ENCODE results near the gene ZBTB44. TPM values are rescaled to one million over a fixed set of nuclear protein-coding genes. Genes with fewer than 3 reads are reported as not detected.
A peak's percentile ranks its signal among the peaks of the same experiment; 100 is the strongest.

ZBTB44 gene
- total RNA-seq, 5 donors from 2014 or later (not counting 1 experiment from before 2014, with no cell fraction given) = 48.4 to 68.1 (median 65.2) TPM

DNA sequence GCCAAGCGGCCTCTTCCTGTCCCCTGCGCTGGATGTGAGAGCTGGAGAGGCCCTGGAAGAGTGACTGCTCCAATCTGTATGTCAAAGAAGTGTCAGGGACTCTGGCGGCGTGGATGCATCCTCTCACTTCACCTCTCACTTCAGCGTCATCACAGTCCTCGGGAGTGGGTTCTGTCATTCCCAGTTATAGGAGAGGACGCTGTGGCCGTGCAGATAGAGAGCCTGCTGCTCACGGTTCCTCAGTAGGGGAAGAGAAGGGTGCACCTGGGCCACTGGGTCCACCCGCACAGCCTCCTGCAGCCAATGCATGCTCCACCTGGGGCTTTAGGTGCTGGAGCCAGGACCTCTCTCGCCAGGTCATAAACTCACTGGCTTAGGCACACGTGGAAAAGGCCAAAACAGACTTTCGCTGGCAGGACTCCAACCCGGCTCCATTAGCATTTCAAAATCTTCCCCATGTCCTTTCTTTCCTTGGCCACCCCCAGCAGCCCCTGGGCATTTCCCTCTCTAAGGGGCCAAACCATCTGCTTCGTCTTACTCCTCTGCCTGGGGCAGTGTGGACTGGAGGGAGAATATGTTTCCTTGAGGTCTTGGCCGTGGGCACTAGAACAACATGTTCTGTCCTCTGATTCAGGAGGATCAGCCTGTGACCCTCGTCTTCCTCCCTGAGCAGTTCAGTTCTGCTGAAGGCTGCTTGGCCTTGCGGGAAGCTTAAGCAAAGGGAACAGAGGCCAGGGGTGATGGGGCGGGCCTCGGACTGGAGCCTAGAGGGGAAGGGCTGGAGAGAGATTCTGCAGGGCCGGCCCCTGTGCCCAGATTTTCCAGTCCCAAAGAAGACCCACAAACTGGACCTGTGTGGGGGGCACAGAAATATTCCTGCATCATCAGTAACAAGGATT, 97.3 kb downstream of the ZBTB44 start:
- no peaks in the 10 kb centered on the region for H3K9me3 ChIP-seq
- H3K27me3 ChIP-seq (replicated peaks in 1 of 2; ENCODE audit: control insufficient read depth in 2 of 2, extremely low read depth in 1 of 2, insufficient read depth in 2 of 2, low read length in 1 of 2) = peaks cover 0 to 18% of the 10 kb centered on the region in 2 experiments
- Mint-ChIP-seq H3K27me3 (peaks cover 0 to 2% of the 10 kb centered on the region in 2 donors), H3K4me1 (peaks cover 0 to 5% (median under 1%) of the 10 kb centered on the region in 3 donors), H3K4me3 (no peak overlapping the region), H3K9me3 (no peaks in the 10 kb centered on the region), H3K27ac (no peak overlapping the region), H3K36me3 (no peaks in the 10 kb centered on the region)
- H3K4me3 ChIP-seq (ENCODE audit: control insufficient read depth in 1 of 2, extremely low read depth in 1 of 2, low read length in 1 of 2) = no peak overlapping the region
- WGBS (ENCODE audit: insufficient coverage) = 76% methylated on average over 12 of the region's 21 CpGs
- ChIA-PET CTCF (no interaction called here), POLR2A (no interaction called here)
- H3K36me3 ChIP-seq (ENCODE audit: control insufficient read depth in 2 of 2, extremely low read depth in 1 of 2, insufficient read depth in 1 of 2, low read length in 1 of 2) = no peaks in the 10 kb centered on the region
- DNase-seq (no peak), ATAC-seq (replicated peaks in 1 of 4) (no peak)
- H3K4me1 ChIP-seq (ENCODE audit: control insufficient read depth in 1 of 2, extremely low read depth in 1 of 2, insufficient read depth in 2 of 2, low read length in 2 of 2) = peaks cover 0 to 8% of the 10 kb centered on the region in 2 experiments
- H3K27ac ChIP-seq (ENCODE audit: low read length) = no peak overlapping the region

DNA sequence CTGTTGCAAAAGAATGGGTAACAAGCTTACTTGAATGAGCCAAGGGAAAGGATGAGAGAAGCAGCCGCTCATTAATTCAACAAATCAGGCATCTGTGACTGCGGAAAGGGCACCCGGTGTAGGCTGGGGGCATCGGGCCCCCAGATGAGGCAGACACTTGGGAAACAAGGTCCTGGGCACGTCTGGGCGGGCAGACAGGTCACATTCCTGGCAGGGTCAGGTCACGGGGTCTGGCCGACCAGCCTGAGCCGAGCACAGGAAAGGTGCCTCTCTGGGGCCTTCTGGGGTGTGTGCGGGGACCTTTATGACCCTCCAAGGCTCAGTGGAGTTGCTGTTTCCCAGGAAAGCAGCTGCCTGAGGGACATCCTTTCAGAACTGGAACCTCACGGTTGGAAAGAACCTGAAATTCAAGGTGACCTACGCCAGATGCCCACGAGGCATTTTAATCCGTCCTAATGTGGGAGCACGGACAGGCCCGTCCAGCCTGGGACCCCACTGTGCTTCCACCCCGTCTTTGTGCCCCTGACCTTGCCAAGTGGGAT, 98.1 kb downstream of the ZBTB44 start:
- ChIA-PET CTCF (interaction anchor here in 1 of 2 donors (0.6 kb wide), 3 partner anchors 9 to 92 kb away, joined by 3 to 5 read pairs (median 3); no protein-coding TSS in a partner anchor), POLR2A (no interaction called here)
- Histone ChIP-seq H3K36me3 (ENCODE audit: control insufficient read depth in 2 of 2, extremely low read depth in 1 of 2, insufficient read depth in 1 of 2, low read length in 1 of 2) (no peaks in the 10 kb centered on the region), H3K4me1 (ENCODE audit: control insufficient read depth in 1 of 2, extremely low read depth in 1 of 2, insufficient read depth in 2 of 2, low read length in 2 of 2) (peaks cover 0 to 8% of the 10 kb centered on the region in 2 experiments), H3K4me3 (ENCODE audit: control insufficient read depth in 1 of 2, extremely low read depth in 1 of 2, low read length in 1 of 2) (no peak overlapping the region), H3K27ac (ENCODE audit: low read length) (no peak overlapping the region), H3K9me3 (no peaks in the 10 kb centered on the region), H3K27me3 (replicated peaks in 1 of 2; ENCODE audit: control insufficient read depth in 2 of 2, extremely low read depth in 1 of 2, insufficient read depth in 2 of 2, low read length in 1 of 2) (peaks cover 0 to 26% of the 10 kb centered on the region in 2 experiments)
- no peak for DNase-seq
- H3K4me3 Mint-ChIP-seq = no peak overlapping the region
- 83% methylated on average over 17 of the region's 17 CpGs for WGBS (ENCODE audit: insufficient coverage)
- ATAC-seq (replicated peaks in 1 of 4) = no peak
- peaks cover under 1 to 6% of the 10 kb centered on the region in 2 donors for H3K27me3 Mint-ChIP-seq
- H3K9me3 Mint-ChIP-seq = no peaks in the 10 kb centered on the region
- no peaks in the 10 kb centered on the region for H3K36me3 Mint-ChIP-seq
- peaks cover 0 to 4% (median 0%) of the 10 kb centered on the region in 3 donors for H3K4me1 Mint-ChIP-seq
- no peak overlapping the region for H3K27ac Mint-ChIP-seq

- POLR2A ChIA-PET = no interaction called here
- Histone ChIP-seq H3K27me3 (replicated peaks in 1 of 2; ENCODE audit: control insufficient read depth in 2 of 2, extremely low read depth in 1 of 2, insufficient read depth in 2 of 2, low read length in 1 of 2) (peaks cover 0 to 28% of the 10 kb centered on the region in 2 experiments), H3K9me3 (no peaks in the 10 kb centered on the region), H3K4me1 (ENCODE audit: control insufficient read depth in 1 of 2, extremely low read depth in 1 of 2, insufficient read depth in 2 of 2, low read length in 2 of 2) (peaks cover 0 to 8% of the 10 kb centered on the region in 2 experiments), H3K4me3 (ENCODE audit: control insufficient read depth in 1 of 2, extremely low read depth in 1 of 2, low read length in 1 of 2) (no peak overlapping the region), H3K27ac (ENCODE audit: low read length) (no peak overlapping the region), H3K36me3 (ENCODE audit: control insufficient read depth in 2 of 2, extremely low read depth in 1 of 2, insufficient read depth in 1 of 2, low read length in 1 of 2) (no peaks in the 10 kb centered on the region)
- peaks cover 0 to 4% (median 0%) of the 10 kb centered on the region in 3 donors for H3K4me1 Mint-ChIP-seq
- peaks cover 5 to 7% of the 10 kb centered on the region in 2 donors for H3K27me3 Mint-ChIP-seq
- DNase-seq = no peak
- ATAC-seq (replicated peaks in 1 of 4) = no peak
- CTCF ChIA-PET = interaction anchor here (0.6 kb wide), 4 partner anchors 9 to 218 kb away, joined by 3 to 5 read pairs (median 4); no protein-coding TSS in a partner anchor
- H3K9me3 Mint-ChIP-seq = no peaks in the 10 kb centered on the region
- no CpG with 5 or more reads among the region's 4 CpGs for WGBS (ENCODE audit: insufficient coverage)
- H3K27ac Mint-ChIP-seq = no peak overlapping the region
- H3K36me3 Mint-ChIP-seq = no peaks in the 10 kb centered on the region
- H3K4me3 Mint-ChIP-seq = no peak overlapping the region
Observed at GRCh38 chr11:130216221-130216550, 98.5 kb downstream of the ZBTB44 start.

DNA sequence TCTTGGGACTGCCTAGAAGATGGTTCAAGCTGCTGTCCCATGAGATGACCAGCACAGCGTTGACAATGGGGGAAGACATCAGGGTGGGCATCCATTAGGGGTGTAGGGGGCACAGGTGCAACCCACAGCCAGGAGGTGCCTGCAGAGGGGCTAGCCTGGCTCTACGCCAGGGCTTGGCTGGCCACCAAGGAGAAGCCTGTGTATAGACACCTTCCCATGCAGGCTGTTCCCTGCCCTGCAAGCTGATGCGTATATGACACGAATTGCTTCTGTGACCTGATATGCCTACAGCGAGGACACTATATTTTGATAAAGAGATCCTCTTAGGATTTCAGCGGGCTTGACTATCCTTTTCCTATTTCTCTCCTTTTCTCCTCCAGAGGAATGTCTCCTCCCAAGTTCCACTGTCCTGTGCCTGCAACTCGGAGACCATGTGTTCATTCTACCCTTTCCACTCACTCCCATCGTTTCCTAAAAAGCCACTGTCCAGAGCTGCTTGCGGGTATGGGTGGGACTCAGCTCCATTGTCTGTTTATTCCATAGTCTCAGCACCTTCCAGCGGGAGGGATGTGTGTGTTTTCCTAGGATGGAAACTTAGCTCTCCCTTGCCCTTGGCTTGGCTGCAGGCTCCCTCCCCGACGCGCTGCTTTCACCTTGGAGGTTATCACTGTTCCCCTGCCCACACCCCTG, 99.0 kb downstream of the ZBTB44 start:
- Mint-ChIP-seq H3K4me3 (no peak overlapping the region), H3K27me3 (peaks cover 5 to 7% of the 10 kb centered on the region in 2 donors), H3K36me3 (no peaks in the 10 kb centered on the region), H3K9me3 (no peaks in the 10 kb centered on the region), H3K4me1 (peaks cover 0 to 4% (median 0%) of the 10 kb centered on the region in 3 donors), H3K27ac (no peak overlapping the region)
- Histone ChIP-seq H3K27me3 (replicated peaks in 1 of 2; ENCODE audit: control insufficient read depth in 2 of 2, extremely low read depth in 1 of 2, insufficient read depth in 2 of 2, low read length in 1 of 2) (peaks cover 0 to 28% of the 10 kb centered on the region in 2 experiments), H3K4me1 (ENCODE audit: control insufficient read depth in 1 of 2, extremely low read depth in 1 of 2, insufficient read depth in 2 of 2, low read length in 2 of 2) (peaks cover 0 to 8% of the 10 kb centered on the region in 2 experiments), H3K9me3 (no peaks in the 10 kb centered on the region), H3K36me3 (ENCODE audit: control insufficient read depth in 2 of 2, extremely low read depth in 1 of 2, insufficient read depth in 1 of 2, low read length in 1 of 2) (no peaks in the 10 kb centered on the region), H3K4me3 (ENCODE audit: control insufficient read depth in 1 of 2, extremely low read depth in 1 of 2, low read length in 1 of 2) (no peak overlapping the region), H3K27ac (ENCODE audit: low read length) (no peak overlapping the region)
- ATAC-seq (replicated peaks in 1 of 4) (no peak), DNase-seq (peak in 1 of 35 experiments; percentile 16)
- WGBS (ENCODE audit: insufficient coverage) = 85% methylated on average over 6 of the region's 13 CpGs
- ChIA-PET POLR2A (no interaction called here), CTCF (interaction anchor here (0.5 to 0.6 kb wide), 3 partner anchors 10 to 218 kb away, joined by 4 to 6 read pairs (median 5); no protein-coding TSS in a partner anchor)

- CTCF ChIA-PET = interaction anchor here in 1 of 2 donors (0.5 kb wide), 2 partner anchors 68 to 168 kb away, joined by 3 to 6 read pairs; no protein-coding TSS in a partner anchor
- Histone ChIP-seq H3K27ac (ENCODE audit: low read length) (no peak overlapping the region), H3K36me3 (ENCODE audit: control insufficient read depth in 2 of 2, extremely low read depth in 1 of 2, insufficient read depth in 1 of 2, low read length in 1 of 2) (no peaks in the 10 kb centered on the region), H3K9me3 (no peaks in the 10 kb centered on the region), H3K27me3 (replicated peaks in 1 of 2; ENCODE audit: control insufficient read depth in 2 of 2, extremely low read depth in 1 of 2, insufficient read depth in 2 of 2, low read length in 1 of 2) (peaks cover 0 to 35% of the 10 kb centered on the region in 2 experiments), H3K4me1 (ENCODE audit: control insufficient read depth in 1 of 2, extremely low read depth in 1 of 2, insufficient read depth in 2 of 2, low read length in 2 of 2) (peaks cover 0 to 8% of the 10 kb centered on the region in 2 experiments), H3K4me3 (ENCODE audit: control insufficient read depth in 1 of 2, extremely low read depth in 1 of 2, low read length in 1 of 2) (no peak overlapping the region)
- no peaks in the 10 kb centered on the region for H3K9me3 Mint-ChIP-seq
- ATAC-seq (replicated peaks in 1 of 4) = no peak
- no peak overlapping the region for H3K4me3 Mint-ChIP-seq
- WGBS (ENCODE audit: insufficient coverage) = no CpG with 5 or more reads among the region's 6 CpGs
- H3K4me1 Mint-ChIP-seq = peaks cover 0 to 4% (median 0%) of the 10 kb centered on the region in 3 donors
- no peak overlapping the region for H3K27ac Mint-ChIP-seq
- no peak for DNase-seq
- POLR2A ChIA-PET = no interaction called here
- no peaks in the 10 kb centered on the region for H3K36me3 Mint-ChIP-seq
- peaks cover 9 to 11% of the 10 kb centered on the region in 2 donors for H3K27me3 Mint-ChIP-seq
Observed at GRCh38 chr11:130214861-130215530, 99.7 kb downstream of the ZBTB44 start.

DNA sequence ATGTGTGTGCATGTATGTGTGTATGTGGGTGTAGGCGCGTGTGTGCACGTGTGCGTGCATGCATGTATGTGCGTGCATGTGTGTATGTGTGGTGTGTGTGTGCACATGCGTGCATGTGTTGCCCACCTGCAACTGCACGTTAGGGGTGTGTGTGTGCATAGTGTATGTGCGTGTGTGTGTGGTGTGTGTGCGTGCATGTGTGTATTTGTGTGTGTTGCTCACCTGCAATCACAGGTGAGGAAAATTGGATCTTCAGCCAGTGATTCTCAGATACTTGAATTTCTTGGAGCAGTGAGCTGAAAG, 100.8 kb downstream of the ZBTB44 start:
- H3K36me3 ChIP-seq (ENCODE audit: control insufficient read depth in 2 of 2, extremely low read depth in 1 of 2, insufficient read depth in 1 of 2, low read length in 1 of 2) = no peaks in the 10 kb centered on the region
- ChIA-PET CTCF (no interaction called here), POLR2A (no interaction called here)
- Mint-ChIP-seq H3K4me1 (peaks cover 0 to 4% (median 0%) of the 10 kb centered on the region in 3 donors), H3K27me3 (peaks cover 9 to 11% of the 10 kb centered on the region in 2 donors), H3K27ac (no peak overlapping the region), H3K9me3 (no peaks in the 10 kb centered on the region), H3K36me3 (no peaks in the 10 kb centered on the region), H3K4me3 (no peak overlapping the region)
- H3K4me3 ChIP-seq (ENCODE audit: control insufficient read depth in 1 of 2, extremely low read depth in 1 of 2, low read length in 1 of 2) = no peak overlapping the region
- peaks cover 0 to 41% of the 10 kb centered on the region in 2 experiments for H3K27me3 ChIP-seq (replicated peaks in 1 of 2; ENCODE audit: control insufficient read depth in 2 of 2, extremely low read depth in 1 of 2, insufficient read depth in 2 of 2, low read length in 1 of 2)
- H3K4me1 ChIP-seq (ENCODE audit: control insufficient read depth in 1 of 2, extremely low read depth in 1 of 2, insufficient read depth in 2 of 2, low read length in 2 of 2) = peaks cover 0 to 8% of the 10 kb centered on the region in 2 experiments
- H3K27ac ChIP-seq (ENCODE audit: low read length) = no peak overlapping the region
- no peaks in the 10 kb centered on the region for H3K9me3 ChIP-seq
- DNase-seq (peak in 1 of 35 experiments; percentile 5), ATAC-seq (replicated peaks in 1 of 4) (no peak)
- 95% methylated on average over 9 of the region's 9 CpGs for WGBS (ENCODE audit: insufficient coverage)

Measured in T-cell (primary cell).